Ovary (tissue), 3 donors: Measurements from ENCODE around the gene ARRB2.

Experiments used
- POLR2A ChIP-seq: fragments of 450-650 bp; IDR thresholded peaks from one replicate; pipeline ENCODE4 v1.6.1; 2017; ENCODE audit warnings: antibody characterized with exemption, mild to moderate bottlenecking, moderate library complexity
- TF ChIP-seq, protein P1 (sequence below), 3 donors: fragments of 450-650 bp in 2 of 3; fragments of 200-600 bp in 1 of 3; IDR thresholded peaks; one replicate each; pipeline versions ENCODE4 v1.5.1 to v1.8.0; 2016 to 2022; ENCODE audit warnings: antibody characterized with exemption in 3 of 3, mild to moderate bottlenecking in 1 of 3
- donor health status: DM: no; HTN: no; CAD: no.

GRCh38 chr17:4664230-4664629, 46.2 kb upstream of the ARRB2 start:
- TF ChIP-seq, protein P1, sequence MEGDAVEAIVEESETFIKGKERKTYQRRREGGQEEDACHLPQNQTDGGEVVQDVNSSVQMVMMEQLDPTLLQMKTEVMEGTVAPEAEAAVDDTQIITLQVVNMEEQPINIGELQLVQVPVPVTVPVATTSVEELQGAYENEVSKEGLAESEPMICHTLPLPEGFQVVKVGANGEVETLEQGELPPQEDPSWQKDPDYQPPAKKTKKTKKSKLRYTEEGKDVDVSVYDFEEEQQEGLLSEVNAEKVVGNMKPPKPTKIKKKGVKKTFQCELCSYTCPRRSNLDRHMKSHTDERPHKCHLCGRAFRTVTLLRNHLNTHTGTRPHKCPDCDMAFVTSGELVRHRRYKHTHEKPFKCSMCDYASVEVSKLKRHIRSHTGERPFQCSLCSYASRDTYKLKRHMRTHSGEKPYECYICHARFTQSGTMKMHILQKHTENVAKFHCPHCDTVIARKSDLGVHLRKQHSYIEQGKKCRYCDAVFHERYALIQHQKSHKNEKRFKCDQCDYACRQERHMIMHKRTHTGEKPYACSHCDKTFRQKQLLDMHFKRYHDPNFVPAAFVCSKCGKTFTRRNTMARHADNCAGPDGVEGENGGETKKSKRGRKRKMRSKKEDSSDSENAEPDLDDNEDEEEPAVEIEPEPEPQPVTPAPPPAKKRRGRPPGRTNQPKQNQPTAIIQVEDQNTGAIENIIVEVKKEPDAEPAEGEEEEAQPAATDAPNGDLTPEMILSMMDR (IDR thresholded peaks at IDR 0.05), result no peak
- TF ChIP-seq POLR2A, result no peak
